RWPE1 (cell line): ENCODE data around the gene ZNF689.
A peak's percentile ranks its signal among the peaks of the same experiment; 100 is the strongest.
"Not testable (repeated sequence)": the region's sequence is repeated elsewhere in the genome, so short reads cannot be mapped to it uniquely, and the experiment has no call there.

Experiments
- CTCF ChIA-PET: fragments of 350-600 bp; sonication (Branson Sonifier 250); formaldehyde crosslinking; extraction: SDS; loops from one replicate; lab custom pipeline; 2021; lab: Yijun Ruan, JAX
- POLR2A ChIA-PET: fragments of 400-600 bp; formaldehyde crosslinking; extraction: SDS; loops from one replicate; lab custom pipeline; 2020; ENCODE audit warnings: antibody characterized with exemption; ENCODE audit not compliant: low non-redundant PET; lab: Yijun Ruan, JAX
- DNase-seq: peaks from one replicate; pipeline ENCODE4 v3.0.0; 2012; ENCODE audit warnings: low spot score
- H3K27ac ChIP-seq: fragments of 450-650 bp; 2 replicates; pipeline ENCODE4 v1.5.1; 2017
- CTCF ChIP-seq: fragments of 450-650 bp; conservative IDR thresholded peaks from 2 replicates; pipeline ENCODE4 v1.5.1; 2017; ENCODE audit warnings: low read depth, mild to moderate bottlenecking

The ZNF689 gene

DNA sequence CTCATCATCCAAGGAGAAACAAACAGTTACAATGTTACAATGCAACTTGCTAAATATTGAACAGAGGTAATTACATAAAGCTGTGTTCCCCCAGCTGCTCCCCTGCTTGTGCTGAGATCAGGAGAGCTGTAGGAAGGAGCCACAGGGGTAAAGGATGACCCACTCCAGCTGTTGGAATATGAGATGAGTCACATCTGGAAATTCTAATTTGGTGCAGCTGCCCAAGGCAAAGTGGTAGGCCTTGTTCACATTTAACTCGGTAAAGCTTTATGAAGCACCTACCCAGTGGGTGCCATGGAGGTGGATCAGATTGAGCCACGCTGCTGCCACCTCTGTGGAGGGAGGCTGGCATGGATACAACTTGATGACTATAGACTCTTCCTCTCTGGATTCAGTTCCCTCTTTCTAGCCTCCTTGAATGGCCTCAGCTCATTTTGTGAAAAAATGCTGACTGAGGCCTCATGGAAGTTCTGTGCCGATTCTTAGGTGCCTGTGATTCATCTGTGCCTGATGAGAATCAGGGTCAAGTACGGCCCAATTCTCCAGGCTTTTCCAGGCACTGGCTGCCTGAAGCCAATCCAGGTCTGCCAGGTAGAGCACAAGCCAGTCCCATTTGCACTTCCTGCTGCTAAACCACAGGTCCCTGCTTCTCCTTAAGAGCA is 7.4 kb downstream of the ZNF689 start:
- DNase-seq = no peak
- ChIA-PET CTCF (interaction anchor here (0.5 to 1.3 kb wide), 2 partner anchors 27 to 36 kb away, joined by 4 to 5 read pairs; no protein-coding TSS in a partner anchor), POLR2A (interaction anchor here (0.6 kb wide), 1 partner anchor 16 kb away, joined by 5 read pairs; no protein-coding TSS in a partner anchor)
- peak overlapping the region; percentile 52 for H3K27ac ChIP-seq
- no peak for TF ChIP-seq CTCF

DNA sequence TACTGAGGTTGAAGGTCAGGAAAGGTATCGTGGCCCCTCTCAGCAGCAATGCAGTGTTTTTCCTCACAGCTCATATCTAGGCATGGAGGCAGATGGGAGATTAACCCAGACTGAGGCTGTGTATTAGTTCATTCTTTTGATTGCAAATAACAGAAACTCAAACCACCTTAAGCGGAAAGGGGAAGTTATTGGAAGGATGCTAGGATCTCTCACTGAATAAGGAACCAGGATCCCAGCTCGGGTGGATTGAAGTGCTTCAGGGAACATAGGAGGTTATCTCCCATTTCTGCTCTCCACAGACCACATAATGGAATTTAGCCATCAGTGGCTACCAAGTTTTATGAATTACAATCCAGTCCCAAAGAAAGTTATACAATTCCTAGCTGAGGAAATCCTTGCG is 8.2 kb downstream of the ZNF689 start:
- ChIA-PET CTCF (interaction anchor here (1.3 kb wide), 1 partner anchor 27 kb away, joined by 5 read pairs; no protein-coding TSS in a partner anchor), POLR2A (no interaction called here)
- no peak for DNase-seq
- TF ChIP-seq CTCF = no peak
- no peak overlapping the region for H3K27ac ChIP-seq

- no peak overlapping the region for H3K27ac ChIP-seq
- no peak for DNase-seq
- POLR2A ChIA-PET = no interaction called here
- CTCF ChIA-PET = no interaction called here
- TF ChIP-seq CTCF = no peak
These were observed 9.3 kb downstream of the ZNF689 start for GRCh38 chr16:30600929-30601328.

GRCh38 chr16:30600215-30600614 is 10.0 kb downstream of the ZNF689 start:
- no peak overlapping the region for H3K27ac ChIP-seq
- ChIA-PET CTCF (no interaction called here), POLR2A (no interaction called here)
- DNase-seq = no peak
- TF ChIP-seq CTCF = no peak

DNA sequence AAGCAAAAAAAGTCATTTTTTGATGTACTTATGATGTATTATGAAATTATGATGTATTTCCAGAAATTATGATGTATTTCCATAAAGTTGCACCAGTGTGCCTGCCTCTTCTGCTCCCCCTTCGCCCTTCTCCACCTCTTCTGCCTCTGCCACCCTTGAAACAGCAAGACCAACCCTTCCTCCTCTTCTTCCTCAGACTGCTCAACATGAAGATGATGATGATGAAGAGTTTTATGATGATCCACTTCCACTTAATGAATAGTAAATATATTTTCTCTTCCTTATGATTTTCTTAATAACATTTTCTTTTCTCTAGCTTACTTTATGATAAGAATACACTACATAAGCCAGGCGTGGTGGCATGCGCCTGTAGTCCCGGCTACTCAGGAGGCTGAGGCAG is 17.3 kb downstream of the ZNF689 start:
- H3K27ac ChIP-seq = no peak overlapping the region
- no peak for TF ChIP-seq CTCF
- DNase-seq = no peak
- POLR2A ChIA-PET = interaction anchor here (0.6 kb wide), 1 partner anchor 66 kb away, joined by 3 read pairs; no protein-coding TSS in a partner anchor
- CTCF ChIA-PET = interaction anchor here (0.6 kb wide), 1 partner anchor 183 kb away, joined by 3 read pairs; no protein-coding TSS in a partner anchor

GRCh38 chr16:30590869-30591268 is 19.3 kb downstream of the ZNF689 start:
- H3K27ac ChIP-seq, DNase-seq, POLR2A ChIA-PET: not testable (repeated sequence)
- CTCF ChIA-PET = interaction anchor here (0.6 to 0.7 kb wide), 3 partner anchors 99 to 836 kb away, joined by 4 to 5 read pairs (median 4); no protein-coding TSS in a partner anchor

- H3K27ac ChIP-seq = peak overlapping the region; percentile 32
- CTCF ChIA-PET, POLR2A ChIA-PET, DNase-seq: not testable (repeated sequence)
These were observed 20.6 kb downstream of the ZNF689 start for GRCh38 chr16:30589582-30589981.
